Measurements from ENCODE around the gene GLI3. TPM values are rescaled to one million over a fixed set of nuclear protein-coding genes. Genes with fewer than 3 reads are reported as not detected.
A peak's percentile ranks its signal among the peaks of the same experiment; 100 is the strongest.

GLI3 gene
- total and polyA plus RNA-seq, 10 of the 15 experiments (the other 5 are each of a cell fraction or from before 2014, with no cell fraction given): 0.01 TPM; not detected in 8

DNA sequence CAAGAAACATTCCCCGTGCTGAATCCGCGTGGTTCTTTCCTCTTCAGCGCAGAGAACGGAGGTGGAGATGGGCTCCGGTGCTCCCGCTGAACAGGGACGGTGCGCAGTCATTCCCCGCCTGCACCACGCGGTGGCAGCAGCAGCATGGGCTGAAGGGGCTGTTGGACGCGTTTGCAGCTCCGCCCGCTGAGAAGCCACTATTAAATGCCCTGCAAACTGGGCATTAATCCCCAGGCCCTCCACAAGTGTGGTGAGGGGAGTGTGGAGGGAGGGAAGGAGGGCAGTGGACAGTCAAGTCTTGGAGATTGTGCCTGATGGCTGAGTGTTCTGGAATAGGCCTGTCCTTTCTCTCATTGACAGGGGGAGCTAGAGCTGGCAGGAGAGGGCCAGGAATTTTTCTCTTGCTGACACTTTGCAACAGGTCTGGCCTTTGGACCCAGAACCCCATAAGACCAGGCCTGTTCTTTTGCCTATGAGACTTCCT is 293.9 kb downstream of the GLI3 start:
- ATAC-seq (peak; percentile 94), DNase-seq (ENCODE audit: low read depth, low spot score) (peak; percentile 39), FAIRE-seq (peak; percentile 56)
- SMC1A ChIA-PET (ENCODE audit: uncharacterized antibody, unreplicated experiment): interaction anchor here (0.7 to 1.9 kb wide), 11 partner anchors 9 to 1893 kb away, joined by 3 to 13 read pairs (median 3); no protein-coding TSS in a partner anchor
- H3K27me3 ChIP-seq (replicated peaks in 1 of 2; ENCODE audit: control insufficient read depth in 2 of 2, insufficient read depth in 2 of 2, low read length in 1 of 2): 0 out of 4 replicates have a peak, but pooled peaks cover 0 to 2% of the 10 kb centered on the region in 2 experiments
- H2AFZ ChIP-seq (ENCODE audit: control insufficient read depth, low read depth, low read length): peak overlapping the region; percentile 15; the same call in 1 of the 2 replicates
- RAD21 ChIA-PET (ENCODE audit: unreplicated experiment): interaction anchor here (0.7 to 1.9 kb wide), 18 partner anchors 8 to 1496 kb away, joined by 3 to 7 read pairs (median 4); no protein-coding TSS in a partner anchor
- H3K9me3 ChIP-seq (replicated peaks; ENCODE audit: control insufficient read depth, insufficient read depth, low read length): no peaks in the 10 kb centered on the region
- intact Hi-C loops (cut with micrococcal nuclease; ENCODE audit: unreplicated experiment): loop anchor here (2.0 to 5.0 kb wide), 3 partner anchors 900 to 1894 kb away; no protein-coding TSS in a partner anchor
- no peaks in the 10 kb centered on the region for H3K4me1 ChIP-seq (ENCODE audit: control insufficient read depth, insufficient read depth, low read length)
- no peaks in the 10 kb centered on the region for H4K20me1 ChIP-seq (ENCODE audit: control insufficient read depth, insufficient read depth)
- H3K27ac ChIP-seq (ENCODE audit: control insufficient read depth, insufficient read depth): no peak overlapping the region
- H3K9ac ChIP-seq (ENCODE audit: control insufficient read depth, insufficient read depth, low read length): no peak overlapping the region
- BruUV-seq (replicated peaks): no TSS peak
- no peaks in the 10 kb centered on the region for H3K36me3 ChIP-seq (ENCODE audit: control insufficient read depth in 2 of 2, insufficient read depth in 2 of 2, low read length in 1 of 2)
- under 1% methylated on average over 16 of the region's 16 CpGs for WGBS (ENCODE audit: insufficient coverage, insufficient replicate concordance, low lambda C conversion rate, missing lambda C conversion rate)
- in situ Hi-C loops (cut with MboI): loop anchor here (10.0 to 25.0 kb wide), 2 partner anchors 902 to 1894 kb away; no protein-coding TSS in a partner anchor
- H3K4me2 ChIP-seq (ENCODE audit: control insufficient read depth, insufficient read depth): no peak overlapping the region
- H3K79me2 ChIP-seq (ENCODE audit: control insufficient read depth, insufficient read depth, low read length): no peaks in the 10 kb centered on the region
- no peak overlapping the region for H3K4me3 ChIP-seq
- POLR2A ChIA-PET: no interaction called here
- CTCF ChIA-PET: interaction anchor here (0.6 to 8.8 kb wide), 43 partner anchors 8 to 1900 kb away, joined by 3 to 89 read pairs (median 3); partner anchors contain the start of gene STK17A
- TF ChIP-seq HDAC2 (IDR thresholded peaks at IDR 0.05) (no peak), POU2F2 (IDR thresholded peaks at IDR 0.05; ENCODE audit: borderline replicate concordance, low read depth, low read length) (no peak), SPI1 (IDR thresholded peaks at IDR 0.05; ENCODE audit: borderline replicate concordance, insufficient read depth, low read depth, low read length) (no peak), POLR2AphosphoS5 (IDR thresholded peaks at IDR 0.05; ENCODE audit: low read length) (no peak), NBN (IDR thresholded peaks at IDR 0.05) (0 out of 2 replicates have a peak, but pooled peaks have one; percentile 41), HDAC6 (IDR thresholded peaks at IDR 0.05; ENCODE audit: unreplicated experiment) (no peak), ZZZ3 (IDR thresholded peaks at IDR 0.05; ENCODE audit: control insufficient read depth, insufficient read length, low read depth) (no peak), PAX8 (IDR thresholded peaks at IDR 0.05) (no peak), RAD21 (IDR thresholded peaks at IDR 0.05; ENCODE audit: insufficient read depth, low read depth, low read length) (peak; percentile 83), FOXK2 (IDR thresholded peaks at IDR 0.05) (no peak), KDM1A (IDR thresholded peaks at IDR 0.05; ENCODE audit: borderline replicate concordance) (no peak), IKZF2 (IDR thresholded peaks at IDR 0.05) (peak in 1 of 2 experiments; percentile 54; a peak in 2 of 4 replicates), SMARCA5 (IDR thresholded peaks at IDR 0.05) (peak; percentile 66; the same call in 1 of the 2 replicates), E2F8 (IDR thresholded peaks at IDR 0.05; ENCODE audit: low read depth, partially characterized antibody) (no peak), LARP7 (IDR thresholded peaks at IDR 0.05) (peak; percentile 41), BCL11A (IDR thresholded peaks at IDR 0.05; ENCODE audit: low read depth, low read length) (no peak)
- TF ChIP-seq, protein P1, sequence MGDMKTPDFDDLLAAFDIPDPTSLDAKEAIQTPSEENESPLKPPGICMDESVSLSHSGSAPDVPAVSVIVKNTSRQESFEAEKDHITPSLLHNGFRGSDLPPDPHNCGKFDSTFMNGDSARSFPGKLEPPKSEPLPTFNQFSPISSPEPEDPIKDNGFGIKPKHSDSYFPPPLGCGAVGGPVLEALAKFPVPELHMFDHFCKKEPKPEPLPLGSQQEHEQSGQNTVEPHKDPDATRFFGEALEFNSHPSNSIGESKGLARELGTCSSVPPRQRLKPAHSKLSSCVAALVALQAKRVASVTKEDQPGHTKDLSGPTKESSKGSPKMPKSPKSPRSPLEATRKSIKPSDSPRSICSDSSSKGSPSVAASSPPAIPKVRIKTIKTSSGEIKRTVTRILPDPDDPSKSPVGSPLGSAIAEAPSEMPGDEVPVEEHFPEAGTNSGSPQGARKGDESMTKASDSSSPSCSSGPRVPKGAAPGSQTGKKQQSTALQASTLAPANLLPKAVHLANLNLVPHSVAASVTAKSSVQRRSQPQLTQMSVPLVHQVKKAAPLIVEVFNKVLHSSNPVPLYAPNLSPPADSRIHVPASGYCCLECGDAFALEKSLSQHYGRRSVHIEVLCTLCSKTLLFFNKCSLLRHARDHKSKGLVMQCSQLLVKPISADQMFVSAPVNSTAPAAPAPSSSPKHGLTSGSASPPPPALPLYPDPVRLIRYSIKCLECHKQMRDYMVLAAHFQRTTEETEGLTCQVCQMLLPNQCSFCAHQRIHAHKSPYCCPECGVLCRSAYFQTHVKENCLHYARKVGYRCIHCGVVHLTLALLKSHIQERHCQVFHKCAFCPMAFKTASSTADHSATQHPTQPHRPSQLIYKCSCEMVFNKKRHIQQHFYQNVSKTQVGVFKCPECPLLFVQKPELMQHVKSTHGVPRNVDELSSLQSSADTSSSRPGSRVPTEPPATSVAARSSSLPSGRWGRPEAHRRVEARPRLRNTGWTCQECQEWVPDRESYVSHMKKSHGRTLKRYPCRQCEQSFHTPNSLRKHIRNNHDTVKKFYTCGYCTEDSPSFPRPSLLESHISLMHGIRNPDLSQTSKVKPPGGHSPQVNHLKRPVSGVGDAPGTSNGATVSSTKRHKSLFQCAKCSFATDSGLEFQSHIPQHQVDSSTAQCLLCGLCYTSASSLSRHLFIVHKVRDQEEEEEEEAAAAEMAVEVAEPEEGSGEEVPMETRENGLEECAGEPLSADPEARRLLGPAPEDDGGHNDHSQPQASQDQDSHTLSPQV (IDR thresholded peaks at IDR 0.05): no peak
- TF ChIP-seq, protein P2, sequence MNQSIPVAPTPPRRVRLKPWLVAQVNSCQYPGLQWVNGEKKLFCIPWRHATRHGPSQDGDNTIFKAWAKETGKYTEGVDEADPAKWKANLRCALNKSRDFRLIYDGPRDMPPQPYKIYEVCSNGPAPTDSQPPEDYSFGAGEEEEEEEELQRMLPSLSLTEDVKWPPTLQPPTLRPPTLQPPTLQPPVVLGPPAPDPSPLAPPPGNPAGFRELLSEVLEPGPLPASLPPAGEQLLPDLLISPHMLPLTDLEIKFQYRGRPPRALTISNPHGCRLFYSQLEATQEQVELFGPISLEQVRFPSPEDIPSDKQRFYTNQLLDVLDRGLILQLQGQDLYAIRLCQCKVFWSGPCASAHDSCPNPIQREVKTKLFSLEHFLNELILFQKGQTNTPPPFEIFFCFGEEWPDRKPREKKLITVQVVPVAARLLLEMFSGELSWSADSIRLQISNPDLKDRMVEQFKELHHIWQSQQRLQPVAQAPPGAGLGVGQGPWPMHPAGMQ (IDR thresholded peaks at IDR 0.05; ENCODE audit: borderline replicate concordance): no peak

All from GM12878 (cell line).